ENCODE results near the gene WASF2. TPM values are rescaled to one million over a fixed set of nuclear protein-coding genes. Genes with fewer than 3 reads are reported as not detected.

Gene WASF2
- total RNA-seq, 1 experiment from 2014 or later = 104 TPM

- ChIA-PET POLR2A (no interaction called here), CTCF (no interaction called here)
- H3K36me3 Mint-ChIP-seq = peaks cover 84% of the 10 kb centered on the region
- H3K4me1 Mint-ChIP-seq = peaks cover 7% of the 10 kb centered on the region
- DNase-seq (ENCODE audit: low spot score) = no peak
- no peak overlapping the region for H3K27ac Mint-ChIP-seq
- H3K27me3 Mint-ChIP-seq (ENCODE audit: low read depth) = no peaks in the 10 kb centered on the region
- TF ChIP-seq FOXP4 (CRISPR knock-in tag; IDR thresholded peaks at IDR 0.05) (no peak), USF1 (CRISPR knock-in tag; IDR thresholded peaks at IDR 0.05) (no peak), SP1 (CRISPR knock-in tag; conservative IDR thresholded peaks at IDR 0.05) (no peak), MYBL2 (CRISPR knock-in tag; IDR thresholded peaks at IDR 0.05) (no peak), PRDM15 (CRISPR knock-in tag; IDR thresholded peaks at IDR 0.05) (no peak), EMX1 (CRISPR knock-in tag; IDR thresholded peaks at IDR 0.05) (no peak), IRF2 (CRISPR knock-in tag; IDR thresholded peaks at IDR 0.05; ENCODE audit: borderline replicate concordance, low read depth) (no peak), TEAD1 (CRISPR knock-in tag; IDR thresholded peaks at IDR 0.05) (no peak), IRF1 (CRISPR knock-in tag; IDR thresholded peaks at IDR 0.05) (no peak), OVOL2 (CRISPR knock-in tag; IDR thresholded peaks at IDR 0.05; ENCODE audit: borderline replicate concordance) (no peak), NFYB (CRISPR knock-in tag; conservative IDR thresholded peaks at IDR 0.05; ENCODE audit: low read depth) (no peak), KAT7 (CRISPR knock-in tag; IDR thresholded peaks at IDR 0.05; ENCODE audit: borderline replicate concordance) (no peak), SOX15 (CRISPR knock-in tag; IDR thresholded peaks at IDR 0.05) (no peak), JAZF1 (CRISPR knock-in tag; IDR thresholded peaks at IDR 0.05) (no peak), CBFB (CRISPR knock-in tag; IDR thresholded peaks at IDR 0.05; ENCODE audit: low read depth) (no peak), FOXK1 (CRISPR knock-in tag; IDR thresholded peaks at IDR 0.05) (no peak), ZBTB21 (CRISPR knock-in tag; IDR thresholded peaks at IDR 0.05; ENCODE audit: borderline replicate concordance) (no peak)
- no peak overlapping the region for H3K4me3 Mint-ChIP-seq
- H3K9me3 Mint-ChIP-seq = no peaks in the 10 kb centered on the region
- no peak for ATAC-seq
Observed at GRCh38 chr1:27412502-27412901, 77.5 kb downstream of the WASF2 start.

GRCh38 chr1:27410709-27411108 lies 79.3 kb downstream of the WASF2 start:
- ATAC-seq (no peak), DNase-seq (ENCODE audit: low spot score) (no peak)
- Mint-ChIP-seq H3K27ac (peak overlapping the region; percentile 34), H3K9me3 (no peaks in the 10 kb centered on the region), H3K27me3 (ENCODE audit: low read depth) (no peaks in the 10 kb centered on the region), H3K4me3 (no peak overlapping the region), H3K36me3 (peaks cover 71% of the 10 kb centered on the region), H3K4me1 (peaks cover 14% of the 10 kb centered on the region)
- POLR2A ChIA-PET = no interaction called here
- CTCF ChIA-PET = interaction anchor here (0.5 to 1.7 kb wide), 4 partner anchors 9 to 301 kb away, joined by 3 to 4 read pairs (median 3); no protein-coding TSS in a partner anchor
- TF ChIP-seq ZNF138 (CRISPR knock-in tag; conservative IDR thresholded peaks at IDR 0.05) = no peak
- TF ChIP-seq CTCF (IDR thresholded peaks at IDR 0.05) = no peak
- no peak for TF ChIP-seq CREB1 (CRISPR knock-in tag; IDR thresholded peaks at IDR 0.05)
- no peak for TF ChIP-seq CREM (CRISPR knock-in tag; IDR thresholded peaks at IDR 0.05)
- no peak for TF ChIP-seq FOXP1 (CRISPR knock-in tag; IDR thresholded peaks at IDR 0.05; ENCODE audit: borderline replicate concordance)
- no peak for TF ChIP-seq ATF6 (CRISPR knock-in tag; IDR thresholded peaks at IDR 0.05)
- no peak for TF ChIP-seq RORB (CRISPR knock-in tag; IDR thresholded peaks at IDR 0.05)
- TF ChIP-seq FOXP4 (CRISPR knock-in tag; IDR thresholded peaks at IDR 0.05) = no peak
- TF ChIP-seq MXD4 (CRISPR knock-in tag; IDR thresholded peaks at IDR 0.05; ENCODE audit: borderline replicate concordance) = no peak

Data from WTC11 (cell line).